HG03159 (cell line): ENCODE data around the gene USPL1.
"Not testable (repeated sequence)": the region's sequence is repeated elsewhere in the genome, so short reads cannot be mapped to it uniquely, and the experiment has no call there.

Experiments
- ATAC-seq: cut with Tn5 transposase; IDR thresholded peaks from one replicate; pipeline ENCODE4 v1.9.1; 2021; ENCODE audit warnings: mild to moderate bottlenecking, moderate library complexity; ENCODE audit not compliant: unreplicated experiment

USPL1 gene

GRCh38 chr13:30617315-30618185 lies at the start of gene USPL1:
USPL1 (plus strand) TSS chr13:30617920; CDS start chr13:30621141, 3,221 bp downstream.
- peak; percentile 84 for ATAC-seq

GRCh38 chr13:30569901-30570576 lies 47.7 kb upstream of the USPL1 start:
- ATAC-seq = no peak

- ATAC-seq = no peak
Measured at GRCh38 chr13:30570691-30571090, 47.0 kb upstream of the USPL1 start.

- peak; percentile 66 for ATAC-seq
Measured at GRCh38 chr13:30572859-30573275, 44.9 kb upstream of the USPL1 start.

- no peak for ATAC-seq
Measured at GRCh38 chr13:30576528-30576927, 41.2 kb upstream of the USPL1 start.

- peak; percentile 65 for ATAC-seq
Measured at GRCh38 chr13:30577401-30577852, 40.3 kb upstream of the USPL1 start.

GRCh38 chr13:30580852-30581502 lies 36.7 kb upstream of the USPL1 start:
- ATAC-seq = no peak

GRCh38 chr13:30581582-30581981 lies 36.1 kb upstream of the USPL1 start:
- no peak for ATAC-seq

GRCh38 chr13:30584051-30584731 lies 33.5 kb upstream of the USPL1 start:
- ATAC-seq = no peak

- no peak for ATAC-seq
Measured at GRCh38 chr13:30585748-30586262, 31.9 kb upstream of the USPL1 start.

GRCh38 chr13:30587231-30587630 lies 30.5 kb upstream of the USPL1 start:
- no peak for ATAC-seq

- no peak for ATAC-seq
Measured at GRCh38 chr13:30587739-30588138, 30.0 kb upstream of the USPL1 start.

- ATAC-seq = no peak
Measured at GRCh38 chr13:30593001-30593400, 24.7 kb upstream of the USPL1 start.

GRCh38 chr13:30600496-30600895 lies 17.2 kb upstream of the USPL1 start:
- no peak for ATAC-seq

- no peak for ATAC-seq
Measured at GRCh38 chr13:30601836-30602235, 15.9 kb upstream of the USPL1 start.

- ATAC-seq = no peak
Measured at GRCh38 chr13:30605052-30605451, 12.7 kb upstream of the USPL1 start.

- ATAC-seq = not testable (repeated sequence)
Measured at GRCh38 chr13:30607186-30607585, 10.5 kb upstream of the USPL1 start.

GRCh38 chr13:30607908-30608307 lies 9.8 kb upstream of the USPL1 start:
- ATAC-seq = peak; percentile 97

GRCh38 chr13:30608364-30608763 lies 9.4 kb upstream of the USPL1 start:
- no peak for ATAC-seq

- no peak for ATAC-seq
Measured at GRCh38 chr13:30610311-30610710, 7.4 kb upstream of the USPL1 start.

- ATAC-seq = no peak
Measured at GRCh38 chr13:30615481-30615865, 2.2 kb upstream of the USPL1 start.
